Forelimb muscle (tissue), 1 donor: ENCODE measurements around the gene C4BPA. TPM values are rescaled to one million over a fixed set of nuclear protein-coding genes. Genes with fewer than 3 reads are reported as not detected.

Experiments used
- DNase-seq: peaks from one replicate; pipeline ENCODE4 v3.0.0-alpha.2; 2013; ENCODE audit warnings: low read depth
- polyA plus RNA-seq: library from polyadenylated mRNA; unstranded; fragments of 120-200 nt; gene quantifications from one replicate; pipeline ENCODE4 v1.2.1, GENCODE V29; 2013; ENCODE audit not compliant: insufficient read length

C4BPA gene
- polyA plus RNA-seq, 1 donor = 0.47 TPM

DNA sequence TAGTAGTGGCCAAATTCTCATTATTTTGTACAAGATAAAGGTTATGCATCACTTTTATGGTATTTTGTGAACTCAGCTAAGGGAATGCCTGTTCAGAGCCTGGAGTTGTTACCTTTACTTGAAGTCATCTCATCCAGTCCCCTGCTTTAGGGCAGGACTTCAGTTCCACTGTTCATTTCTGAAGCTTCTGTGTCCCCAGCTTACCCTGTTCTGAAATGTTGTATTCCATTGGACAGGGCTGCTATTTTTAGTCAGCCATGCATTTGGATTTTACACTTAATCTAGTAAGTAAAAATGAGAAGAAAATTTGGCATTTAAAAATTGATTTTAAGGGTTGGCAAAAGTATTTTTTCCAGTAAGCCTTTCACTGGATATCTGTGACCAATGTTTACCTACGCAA, 27.0 kb upstream of the C4BPA start:
- no peak for DNase-seq

DNA sequence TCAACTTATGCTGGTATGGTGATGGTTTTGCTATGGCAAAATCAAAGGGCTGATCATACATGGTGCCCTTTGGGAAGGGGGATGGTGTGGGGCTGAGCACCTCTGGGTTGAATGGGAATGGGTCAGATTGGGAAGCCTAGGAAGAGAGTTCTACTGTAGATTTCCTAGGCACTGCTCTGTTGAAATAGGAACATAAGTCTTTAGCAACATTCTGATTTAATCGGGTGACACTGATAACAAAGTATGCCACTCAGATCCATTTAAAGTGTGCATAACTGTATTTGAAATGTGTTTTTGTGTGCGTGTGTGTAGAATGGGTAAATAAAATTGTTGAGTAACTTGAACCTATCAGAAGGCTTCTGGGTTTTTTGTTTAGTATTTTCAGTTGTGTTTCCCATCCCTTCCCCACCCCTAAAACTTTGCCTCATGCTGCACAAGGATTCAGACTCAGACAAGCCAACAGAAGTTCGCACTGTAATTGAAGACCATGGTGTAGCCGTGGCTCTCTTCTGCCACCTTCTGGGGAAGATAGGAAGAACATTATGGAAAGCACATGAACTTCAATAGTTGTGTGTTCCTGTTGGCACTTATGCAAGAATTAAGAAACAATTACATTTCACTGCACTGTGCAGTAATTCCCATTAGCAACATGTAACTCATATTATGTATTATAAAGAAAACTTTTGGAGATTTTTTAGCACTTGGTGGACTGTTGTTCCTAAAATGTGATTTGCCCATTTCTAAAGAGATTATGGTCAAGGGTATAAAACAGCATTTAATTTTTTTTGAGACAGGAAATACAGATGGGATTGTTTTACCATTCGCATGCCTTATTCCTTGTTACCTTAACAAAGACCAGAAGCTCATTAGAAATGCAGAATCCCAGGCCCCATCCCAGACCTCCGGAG, 26.3 kb upstream of the C4BPA start:
- DNase-seq = peak; percentile 57

DNA sequence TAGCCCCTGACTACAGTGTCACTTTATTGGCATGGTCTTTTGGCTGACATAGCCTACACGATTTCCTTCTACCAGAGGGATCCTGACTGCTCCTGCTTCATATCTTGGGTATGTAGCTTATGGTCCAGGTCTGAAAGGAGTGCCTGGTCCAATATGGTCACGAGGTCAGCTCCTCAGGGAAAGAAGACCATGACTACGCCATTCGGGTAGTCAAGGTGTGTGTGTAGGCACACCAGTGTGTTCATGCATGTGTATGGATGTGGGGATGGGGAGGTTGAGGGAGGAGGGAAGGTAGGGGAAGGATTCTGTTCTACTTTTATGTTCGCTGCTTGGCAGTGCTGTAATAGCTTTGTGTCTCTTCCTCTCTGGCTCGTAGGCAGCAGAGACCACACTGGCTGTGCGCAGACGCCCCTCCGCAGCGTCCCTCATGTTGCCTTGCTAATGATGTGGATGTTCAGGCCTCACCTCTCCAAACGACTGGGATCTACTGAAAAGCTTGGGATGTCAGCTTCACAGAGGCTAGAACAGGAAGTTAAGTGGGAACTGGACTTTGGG, 25.4 kb upstream of the C4BPA start:
- DNase-seq = no peak

DNA sequence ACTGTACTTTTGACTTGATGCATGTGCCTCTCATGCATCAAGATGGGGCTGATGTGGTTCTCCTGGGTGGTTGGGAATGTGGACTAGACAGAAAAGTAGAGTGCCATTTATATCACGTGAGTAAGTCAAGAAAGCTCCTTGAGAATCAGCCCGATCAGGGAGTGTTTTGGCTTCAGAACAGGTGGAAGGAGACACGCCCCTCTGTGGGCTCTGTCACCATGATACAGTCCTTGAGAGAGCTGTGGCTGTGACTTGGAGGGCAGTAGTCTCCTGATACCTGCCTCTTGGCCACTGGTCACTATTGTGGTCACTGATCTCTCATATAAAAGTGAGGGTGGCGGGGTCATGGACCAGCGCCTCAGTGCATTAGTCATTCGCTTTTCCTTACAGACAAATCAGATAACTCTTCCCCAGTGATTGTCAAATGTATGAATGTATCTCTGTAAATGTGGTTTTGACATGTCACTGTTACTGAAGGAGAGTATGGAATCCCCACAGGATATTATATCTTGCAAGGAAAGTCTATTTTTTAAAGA, 24.3 kb upstream of the C4BPA start:
- no peak for DNase-seq

DNA sequence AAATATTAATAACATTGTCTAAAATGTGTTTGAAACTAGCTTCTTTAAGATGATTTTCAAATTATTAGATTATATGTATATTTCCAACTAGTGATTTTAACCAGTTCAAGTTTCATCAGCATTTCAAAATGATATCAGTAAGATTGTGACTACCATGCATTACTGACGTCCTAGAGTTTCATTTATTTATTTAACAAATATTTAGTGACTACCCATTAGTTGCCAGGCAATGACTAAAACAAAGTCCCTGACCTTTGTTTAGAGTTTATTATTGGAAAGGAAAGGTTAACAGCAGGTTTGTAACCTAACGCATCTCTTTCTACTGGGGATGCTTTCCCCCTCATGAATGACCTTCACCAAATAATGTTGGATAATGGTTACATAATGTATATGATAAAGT, 22.9 kb upstream of the C4BPA start:
- DNase-seq = no peak

DNA sequence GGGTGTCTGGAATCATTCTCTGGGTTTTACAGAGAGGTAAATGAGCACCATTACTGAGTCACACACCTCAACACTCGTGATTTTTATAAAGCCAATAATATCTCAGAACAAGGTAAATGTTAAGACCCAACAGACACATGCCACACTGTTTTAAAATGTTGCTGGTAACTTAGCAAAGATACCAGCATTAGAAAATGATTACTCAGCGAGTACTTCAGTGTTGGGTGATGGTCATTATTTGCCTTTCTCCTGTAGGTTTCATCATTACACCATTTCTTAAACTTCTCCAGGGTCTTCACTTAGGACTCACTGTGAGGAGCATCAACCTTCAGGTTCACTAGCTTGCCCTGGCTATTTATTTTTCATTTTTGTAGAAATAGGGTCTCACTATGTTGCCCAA, 22.2 kb upstream of the C4BPA start:
- DNase-seq = no peak

DNA sequence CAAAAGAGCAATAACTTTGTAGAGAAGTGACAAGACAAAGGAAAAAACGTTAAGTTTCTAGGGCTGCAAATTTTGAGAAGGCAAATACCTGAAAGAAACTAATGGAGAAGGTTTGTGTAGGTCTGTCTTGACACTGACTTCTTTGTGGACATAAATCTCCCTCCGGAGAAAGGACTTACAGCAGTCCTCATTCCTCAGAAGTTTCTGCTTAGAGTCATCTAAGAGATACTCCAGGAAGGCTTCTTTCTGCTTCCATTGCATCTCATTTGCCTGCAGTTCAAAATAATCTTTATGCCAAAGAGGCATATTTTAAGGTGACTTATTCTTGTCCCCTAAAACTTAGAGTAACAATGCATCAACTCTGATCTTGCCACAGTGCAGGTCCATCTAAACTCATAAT, 19.8 kb upstream of the C4BPA start:
- no peak for DNase-seq

DNA sequence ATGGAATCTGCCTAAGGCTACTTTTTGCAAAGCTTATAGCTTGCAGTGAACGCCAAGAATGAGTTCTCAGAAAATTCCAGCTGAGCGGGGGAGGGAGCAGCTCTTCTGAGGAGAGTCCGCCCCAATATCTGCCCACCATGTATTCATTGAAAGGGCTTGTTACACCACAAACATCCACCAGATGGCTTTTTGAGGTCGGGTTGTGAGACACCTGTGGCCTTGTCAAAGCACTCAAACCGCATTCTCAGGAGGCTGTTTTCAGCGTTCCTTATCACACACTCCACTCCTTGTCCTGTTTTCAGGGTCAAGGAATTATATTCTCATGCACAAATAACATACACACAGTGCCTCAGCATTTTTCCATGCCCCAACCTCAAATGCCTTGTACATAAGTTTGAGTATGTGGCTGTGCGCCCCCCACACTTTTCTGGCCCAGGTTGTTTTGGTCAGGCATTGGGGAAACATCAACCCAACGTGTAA, 19.3 kb upstream of the C4BPA start:
- DNase-seq = peak; percentile 35

DNA sequence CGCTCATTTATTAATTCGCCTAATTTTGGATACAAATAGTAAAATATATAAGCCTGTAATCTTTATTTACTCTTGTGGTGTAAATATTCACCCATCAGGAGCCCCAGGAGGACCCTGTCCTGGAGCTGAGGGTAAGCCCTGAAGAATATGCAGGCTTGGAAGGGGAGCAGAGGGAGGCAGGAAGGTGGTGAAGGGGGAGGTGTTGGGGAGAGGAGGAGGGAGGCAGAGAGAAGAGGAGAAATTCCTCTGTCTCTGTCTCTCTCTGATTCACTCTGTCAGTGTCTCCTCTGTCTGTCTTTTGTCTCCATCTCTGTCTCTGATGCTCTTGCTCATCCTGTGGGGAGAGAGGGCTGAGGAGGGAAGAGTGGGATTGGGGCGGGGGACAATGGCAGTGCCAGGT, 18.1 kb upstream of the C4BPA start:
- no peak for DNase-seq

DNA sequence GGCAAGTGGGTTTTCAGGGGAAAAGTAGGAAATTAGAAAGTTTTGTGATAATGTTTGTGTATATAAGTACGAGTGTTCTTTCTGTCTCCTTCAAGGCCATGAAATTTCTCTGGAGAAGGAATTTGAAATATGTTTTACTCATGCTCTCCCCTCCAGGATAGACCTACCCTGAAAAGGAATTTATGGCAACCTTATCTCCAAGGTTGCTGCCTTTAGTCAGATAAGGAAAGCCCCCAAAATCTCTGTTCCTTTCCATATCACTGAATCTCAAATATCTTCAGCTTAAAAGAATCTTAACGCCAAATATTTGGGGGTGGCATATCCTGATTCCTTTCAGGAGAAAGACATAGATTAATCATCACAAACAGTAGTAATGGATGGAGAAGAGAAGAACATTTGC, 15.9 kb upstream of the C4BPA start:
- no peak for DNase-seq

DNA sequence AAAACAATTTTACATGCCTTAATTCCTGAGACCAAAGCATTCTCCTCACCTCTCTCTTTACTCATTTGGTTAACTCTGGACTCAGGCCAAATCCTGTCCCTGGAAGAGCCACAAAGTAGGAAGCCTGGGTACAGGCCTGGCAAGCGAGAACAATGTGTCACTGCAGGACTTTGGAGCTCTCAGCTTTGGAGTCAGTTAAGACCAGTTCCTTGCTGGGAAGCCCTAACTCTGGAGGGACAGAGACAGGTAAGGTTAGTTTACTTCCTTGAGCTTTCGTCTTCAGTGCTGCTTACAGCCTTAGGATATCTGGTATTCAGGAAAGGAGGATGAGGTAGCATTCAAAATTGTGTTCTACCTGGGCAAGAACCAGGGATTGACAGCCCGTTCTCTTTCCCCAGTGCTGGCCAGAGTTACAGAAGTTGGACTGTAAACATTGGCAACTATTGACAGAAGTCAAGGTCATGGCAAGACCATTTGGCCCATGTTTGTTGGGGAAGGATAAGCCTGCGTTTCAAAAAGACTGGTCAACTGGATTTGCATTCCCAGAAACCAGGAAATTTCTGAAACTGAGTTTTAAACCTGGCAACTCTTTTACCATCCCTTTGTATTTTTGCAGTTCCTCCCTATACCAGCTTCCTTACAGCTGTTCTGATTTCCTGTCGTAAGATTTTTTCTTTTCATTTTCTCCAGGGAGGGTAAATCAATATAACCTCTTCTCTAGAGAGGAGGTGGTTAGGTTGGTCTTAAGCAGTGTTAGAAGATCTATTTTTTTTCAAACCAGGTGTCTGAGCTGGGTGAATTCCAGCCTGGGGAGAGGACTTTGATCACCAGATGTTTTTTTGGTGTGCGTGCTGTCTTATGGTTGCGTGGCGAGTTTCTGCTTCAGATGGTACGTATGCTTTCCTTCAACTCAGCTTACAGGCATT, 15.1 kb upstream of the C4BPA start, which contains the start of gene C4BPB:
C4BPB (plus strand) TSS at position 160 of the 926 bp plus-strand sequence; CDS start at position 832, 672 bp downstream.
- DNase-seq = no peak

DNA sequence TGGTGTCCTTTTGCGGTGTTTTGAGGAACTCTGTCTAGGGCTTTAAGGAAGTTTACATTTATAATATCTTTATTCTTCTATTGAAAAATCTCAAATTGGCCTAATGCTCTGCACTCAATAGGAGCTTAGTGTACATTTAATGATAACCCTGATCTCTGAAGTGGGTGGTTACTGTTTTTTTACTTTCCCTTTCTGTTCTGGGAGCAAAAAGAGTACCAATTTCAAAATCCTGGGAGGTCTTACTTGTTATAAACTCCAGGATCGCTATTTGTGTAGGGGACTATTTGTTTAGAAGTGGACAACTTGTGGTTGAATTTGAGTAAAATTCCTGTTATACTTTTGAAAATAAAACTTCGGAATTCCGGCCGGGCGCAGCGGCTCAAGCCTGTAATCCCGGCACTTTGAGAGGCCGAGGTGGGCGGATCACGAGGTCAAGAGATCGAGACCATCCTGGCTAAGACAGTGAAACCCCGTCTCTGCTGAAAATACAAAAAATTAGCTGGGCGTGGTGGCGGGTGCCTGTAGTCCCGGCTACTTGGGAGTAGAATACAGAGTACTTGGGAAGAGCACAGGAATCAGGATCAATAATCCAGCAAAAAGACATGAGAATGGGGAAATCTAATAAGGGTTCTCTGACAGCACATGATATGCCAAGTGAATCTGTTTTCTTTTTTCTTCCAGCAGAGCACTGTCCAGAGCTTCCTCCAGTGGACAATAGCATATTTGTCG, 14.2 kb upstream of the C4BPA start:
- DNase-seq = no peak

DNA sequence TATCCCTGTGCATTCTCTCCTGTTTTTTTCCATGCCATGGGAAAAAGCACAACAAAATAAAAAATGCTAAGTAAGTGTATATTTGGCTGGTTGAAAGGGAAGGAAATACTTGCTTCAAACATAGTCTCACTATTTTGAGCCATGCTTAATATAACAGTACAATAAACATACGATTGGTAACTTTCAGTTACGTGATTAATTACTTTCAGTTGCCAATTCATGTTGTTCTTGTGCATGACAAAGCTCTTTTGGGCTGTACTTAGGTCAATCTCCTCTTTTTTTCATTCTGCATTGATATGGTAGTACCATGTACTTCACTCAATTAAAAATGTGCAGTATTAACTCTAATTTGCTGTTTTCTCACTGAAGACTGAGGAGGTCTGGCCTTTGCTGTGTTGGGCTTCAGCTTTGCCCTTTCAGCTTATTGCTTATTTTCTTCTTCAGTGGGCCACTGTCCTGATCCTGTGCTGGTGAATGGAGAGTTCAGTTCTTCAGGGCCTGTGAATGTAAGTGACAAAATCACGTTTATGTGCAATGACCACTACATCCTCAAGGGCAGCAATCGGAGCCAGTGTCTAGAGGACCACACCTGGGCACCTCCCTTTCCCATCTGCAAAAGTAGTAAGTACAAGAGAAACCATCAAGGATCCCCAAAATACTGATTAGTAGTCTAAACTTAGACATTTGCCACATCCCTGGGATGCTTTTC, 12.7 kb upstream of the C4BPA start:
- no peak for DNase-seq

DNA sequence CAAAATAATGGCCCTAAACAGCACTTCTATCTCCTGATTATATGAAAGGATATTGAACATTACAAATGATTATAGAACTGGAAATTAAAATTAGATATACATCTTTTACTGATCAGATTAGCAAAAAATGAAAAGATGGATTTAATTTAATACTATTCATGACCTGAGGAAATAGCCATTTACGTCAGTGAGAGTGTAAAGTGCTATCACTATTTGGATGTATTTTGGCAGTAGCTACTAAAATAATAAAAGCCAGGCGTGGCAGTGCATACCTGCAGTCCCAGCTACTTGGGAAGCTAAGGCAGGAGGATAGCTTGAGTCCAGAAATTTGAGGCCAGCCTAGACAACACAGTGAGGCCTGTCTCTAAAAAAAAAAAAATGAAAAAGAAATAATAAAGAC, 10.1 kb upstream of the C4BPA start:
- no peak for DNase-seq

DNA sequence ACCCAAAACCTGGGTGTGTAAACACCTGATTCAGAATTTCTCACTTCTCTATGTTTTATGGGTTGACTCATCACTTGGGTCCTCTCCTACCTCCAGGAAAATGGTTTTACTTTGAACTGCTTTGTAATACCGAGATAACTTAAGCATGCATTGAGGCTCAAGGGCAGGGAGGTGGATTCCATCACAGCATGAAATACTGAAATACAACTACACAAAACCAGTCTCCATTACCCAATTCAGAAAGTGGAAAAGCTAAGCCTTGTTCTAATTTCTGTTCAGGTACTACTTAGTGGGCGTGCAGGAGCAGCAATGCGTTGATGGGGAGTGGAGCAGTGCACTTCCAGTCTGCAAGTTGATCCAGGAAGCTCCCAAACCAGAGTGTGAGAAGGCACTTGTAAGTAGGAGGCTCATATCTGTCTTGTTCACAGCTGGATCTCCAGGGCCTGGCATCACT, 6.1 kb upstream of the C4BPA start:
- DNase-seq = no peak

DNA sequence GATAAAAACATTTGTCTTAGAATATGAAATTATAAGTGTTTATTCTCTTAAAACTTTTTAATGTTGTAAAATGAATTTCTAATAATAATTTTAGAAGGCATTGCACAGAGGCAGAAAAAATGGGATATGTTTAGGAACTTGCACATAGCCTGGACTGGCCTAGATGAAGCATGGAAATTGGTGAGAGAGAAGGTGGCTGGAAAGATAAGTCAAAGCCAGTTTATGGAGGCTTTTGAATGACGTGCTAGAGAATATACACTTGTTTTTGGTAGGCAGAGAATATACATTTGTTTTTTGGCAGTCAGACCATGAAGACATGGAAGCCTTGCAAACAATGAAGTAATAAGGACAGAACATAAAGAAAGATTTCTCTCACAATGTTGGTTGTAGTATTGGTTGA, 2.3 kb upstream of the C4BPA start:
- DNase-seq = no peak

DNA sequence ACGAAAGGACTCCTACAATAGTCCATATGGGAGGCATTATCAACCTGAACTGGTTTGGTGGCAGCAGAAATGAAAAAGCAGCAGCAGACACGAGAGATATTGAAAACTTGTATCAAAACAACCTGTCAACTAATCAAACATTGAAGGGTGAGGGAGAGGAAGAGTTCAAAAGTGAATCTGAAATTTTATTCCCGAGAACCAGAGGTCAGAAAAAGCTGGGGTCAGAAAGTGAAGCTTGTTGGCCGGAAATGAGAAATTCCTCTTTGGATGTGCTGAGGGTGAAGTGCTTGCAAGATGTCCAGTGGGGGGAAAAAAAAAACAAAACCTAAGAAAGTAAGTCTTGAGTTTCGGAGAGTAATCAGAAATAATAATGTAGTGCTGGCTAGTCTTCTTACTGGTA, 1.9 kb upstream of the C4BPA start:
- no peak for DNase-seq

DNA sequence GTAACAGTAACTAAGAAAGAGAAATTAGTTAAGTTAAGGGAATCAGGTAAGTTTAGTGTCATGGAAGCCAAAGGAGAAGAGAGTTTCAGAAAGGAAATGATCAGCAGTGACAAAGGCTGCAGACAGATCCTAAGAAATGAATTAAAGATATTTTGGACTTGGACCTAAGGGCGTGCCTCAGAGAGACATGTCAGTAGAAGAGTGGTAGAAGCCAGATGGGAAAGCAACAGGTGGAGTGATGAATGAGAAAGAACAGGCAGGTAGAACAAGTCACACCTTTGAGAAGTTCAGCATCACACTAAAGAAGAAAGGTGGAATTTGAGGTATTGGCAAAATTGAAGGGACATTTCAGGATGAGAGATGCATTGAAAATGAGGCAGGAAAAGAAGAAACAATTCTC, 1.4 kb upstream of the C4BPA start:
- DNase-seq = no peak

DNA sequence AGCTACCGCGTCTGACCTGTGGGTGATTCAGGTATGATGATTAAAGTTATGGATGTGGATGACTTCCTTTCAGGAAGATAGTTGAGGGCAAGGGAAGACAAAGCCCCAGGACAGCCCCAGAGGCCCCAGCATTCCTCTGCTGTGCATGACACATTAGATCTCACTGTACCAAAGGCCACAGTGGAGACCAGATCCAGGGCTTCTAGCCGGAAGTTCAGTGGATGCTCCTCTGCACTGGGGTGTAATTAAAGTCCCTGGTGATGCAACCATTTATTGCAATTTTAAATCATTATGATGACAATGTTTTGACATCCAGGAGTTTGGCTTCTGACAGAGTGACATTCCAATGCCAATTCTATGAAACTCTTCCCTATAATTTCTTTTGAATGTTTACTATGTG, 5.0 kb downstream of the C4BPA start:
- DNase-seq = no peak

DNA sequence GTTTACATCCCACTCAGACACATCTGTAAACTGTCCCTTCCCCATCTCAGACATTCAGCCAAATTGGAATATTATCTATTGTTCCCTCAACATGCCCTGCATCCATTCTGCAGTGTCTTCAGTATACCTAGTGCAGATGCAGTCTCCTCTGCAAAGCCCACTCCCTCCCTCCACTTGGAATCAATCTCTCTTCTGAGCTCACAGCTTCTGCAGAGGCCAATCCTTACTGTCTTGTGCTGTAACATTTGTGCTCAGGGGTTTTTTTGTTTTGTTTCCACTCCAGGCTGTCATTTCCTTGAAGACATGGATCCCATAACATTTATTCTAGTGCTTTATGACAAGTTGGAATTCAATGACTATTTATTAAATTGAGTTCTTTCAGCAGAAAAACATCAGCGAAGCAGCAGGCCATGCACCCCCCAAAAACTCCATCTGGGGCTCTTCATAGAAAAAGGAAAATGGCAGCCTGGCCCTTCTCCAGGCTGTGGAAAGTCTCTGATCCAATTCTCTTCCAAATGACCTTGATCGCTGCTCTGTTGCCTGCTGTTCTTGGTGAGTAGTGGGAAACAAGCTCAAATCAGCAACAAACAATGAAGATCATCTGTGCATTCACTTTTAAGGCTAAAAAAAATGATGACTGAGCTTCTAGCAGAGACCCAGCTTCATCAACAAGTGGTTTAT, 8.7 kb downstream of the C4BPA start:
- DNase-seq = peak; percentile 20
